Measurements from ENCODE around the gene CARNS1.

Gene CARNS1

GRCh38 chr11:67381244-67381972 is 34.1 kb upstream of the CARNS1 start:
- Histone ChIP-seq H3K23ac (ENCODE audit: low read depth, low read length, poor library complexity) (no peak overlapping the region), H3K18ac (ENCODE audit: low read length) (peak overlapping the region; percentile 9), H4K91ac (ENCODE audit: low read depth, low read length, poor library complexity) (no peak overlapping the region), H3K4me2 (ENCODE audit: insufficient read depth, low read length, poor library complexity, severe bottlenecking) (no peak overlapping the region), H3K27ac (replicated peaks; ENCODE audit: low read length) (no peak overlapping the region), H3K4me1 (ENCODE audit: control insufficient read depth in 2 of 2, insufficient read depth in 1 of 2, low read depth in 1 of 2, low read length in 2 of 2) (peaks cover 5 to 12% of the 10 kb centered on the region in 2 donors), H3K14ac (ENCODE audit: low read length) (no peak overlapping the region), H3K79me1 (ENCODE audit: low read depth, low read length) (no peaks in the 10 kb centered on the region), H3K4me3 (ENCODE audit: low read length in 2 of 2) (no peak overlapping the region), H3K4ac (ENCODE audit: low read length) (no peak overlapping the region), H3K9me3 (replicated peaks in 1 of 2; ENCODE audit: control insufficient read depth in 2 of 2, insufficient read depth in 1 of 2, low read depth in 1 of 2, low read length in 2 of 2) (no peaks in the 10 kb centered on the region), H2BK120ac (ENCODE audit: low read depth, low read length) (no peak overlapping the region), H2AFZ (ENCODE audit: low read length) (no peak overlapping the region), H2BK15ac (ENCODE audit: low read length) (no peak overlapping the region), H3K27me3 (ENCODE audit: control insufficient read depth in 3 of 3, insufficient read depth in 3 of 3, low read depth in 1 of 3, low read length in 3 of 3) (peaks cover 0 to 6% (median 0%) of the 10 kb centered on the region in 3 experiments), H3K9ac (ENCODE audit: low read depth, low read length, poor library complexity) (no peak overlapping the region), H3K36me3 (replicated peaks in 1 of 2; ENCODE audit: control insufficient read depth in 2 of 2, insufficient read depth in 2 of 2, low read length in 2 of 2) (no peaks in the 10 kb centered on the region), H2BK12ac (ENCODE audit: low read length) (no peak overlapping the region), H2BK5ac (ENCODE audit: low read length) (peak overlapping the region; percentile 3), H4K8ac (ENCODE audit: low read depth, low read length) (no peak overlapping the region), H2AK5ac (ENCODE audit: low read depth, low read length) (peak overlapping the region; percentile 60)
- no CpG with 5 or more reads among the region's 13 CpGs for WGBS, 2 donors (ENCODE audit: extremely low coverage in 2 of 2, insufficient read length in 2 of 2, insufficient replicate concordance in 1 of 2)
- DNase-seq (ENCODE audit: low spot score) = no peak

- no peaks in the 10 kb centered on the region for H3K79me1 ChIP-seq (ENCODE audit: low read depth, low read length)
- H3K36me3 ChIP-seq (replicated peaks in 1 of 2; ENCODE audit: control insufficient read depth in 2 of 2, insufficient read depth in 2 of 2, low read length in 2 of 2) = no peaks in the 10 kb centered on the region
- H2BK120ac ChIP-seq (ENCODE audit: low read depth, low read length) = no peak overlapping the region
- H2BK12ac ChIP-seq (ENCODE audit: low read length) = no peak overlapping the region
- no peak overlapping the region for H3K14ac ChIP-seq (ENCODE audit: low read length)
- no peaks in the 10 kb centered on the region for H3K9me3 ChIP-seq (replicated peaks in 1 of 2; ENCODE audit: control insufficient read depth in 2 of 2, insufficient read depth in 1 of 2, low read depth in 1 of 2, low read length in 2 of 2)
- H3K4me3 ChIP-seq (ENCODE audit: low read length in 2 of 2) = no peak overlapping the region
- no CpG with 5 or more reads among the region's 16 CpGs for WGBS, 2 donors (ENCODE audit: extremely low coverage in 2 of 2, insufficient read length in 2 of 2, insufficient replicate concordance in 1 of 2)
- H3K27ac ChIP-seq (replicated peaks; ENCODE audit: low read length) = no peak overlapping the region
- H2BK15ac ChIP-seq (ENCODE audit: low read length) = no peak overlapping the region
- H3K9ac ChIP-seq (ENCODE audit: low read depth, low read length, poor library complexity) = peak overlapping the region; percentile 67
- DNase-seq (ENCODE audit: low spot score) = peak; percentile 75
- H3K23ac ChIP-seq (ENCODE audit: low read depth, low read length, poor library complexity) = no peak overlapping the region
- no peak overlapping the region for H2BK5ac ChIP-seq (ENCODE audit: low read length)
- no peak overlapping the region for H4K8ac ChIP-seq (ENCODE audit: low read depth, low read length)
- H3K4me2 ChIP-seq (ENCODE audit: insufficient read depth, low read length, poor library complexity, severe bottlenecking) = no peak overlapping the region
- H2AK5ac ChIP-seq (ENCODE audit: low read depth, low read length) = no peak overlapping the region
- no peak overlapping the region for H3K4ac ChIP-seq (ENCODE audit: low read length)
- peaks cover 3 to 10% of the 10 kb centered on the region in 2 donors for H3K4me1 ChIP-seq (ENCODE audit: control insufficient read depth in 2 of 2, insufficient read depth in 1 of 2, low read depth in 1 of 2, low read length in 2 of 2)
- no peak overlapping the region for H3K18ac ChIP-seq (ENCODE audit: low read length)
- peaks cover 0 to 1% (median 0%) of the 10 kb centered on the region in 3 experiments for H3K27me3 ChIP-seq (ENCODE audit: control insufficient read depth in 3 of 3, insufficient read depth in 3 of 3, low read depth in 1 of 3, low read length in 3 of 3)
- H2AFZ ChIP-seq (ENCODE audit: low read length) = peak overlapping the region; percentile 47
- no peak overlapping the region for H4K91ac ChIP-seq (ENCODE audit: low read depth, low read length, poor library complexity)
Observed at GRCh38 chr11:67382276-67383136, 33.0 kb upstream of the CARNS1 start.

- no CpG with 5 or more reads among the region's 3 CpGs for WGBS, 2 donors (ENCODE audit: extremely low coverage in 2 of 2, insufficient read length in 2 of 2, insufficient replicate concordance in 1 of 2)
- Histone ChIP-seq H3K4me1 (ENCODE audit: control insufficient read depth in 2 of 2, insufficient read depth in 1 of 2, low read depth in 1 of 2, low read length in 2 of 2) (no peaks in the 10 kb centered on the region), H3K9ac (ENCODE audit: low read depth, low read length, poor library complexity) (no peak overlapping the region), H2BK12ac (ENCODE audit: low read length) (no peak overlapping the region), H3K23ac (ENCODE audit: low read depth, low read length, poor library complexity) (no peak overlapping the region), H4K8ac (ENCODE audit: low read depth, low read length) (no peak overlapping the region), H3K79me1 (ENCODE audit: low read depth, low read length) (no peaks in the 10 kb centered on the region), H2AK5ac (ENCODE audit: low read depth, low read length) (no peak overlapping the region), H2BK15ac (ENCODE audit: low read length) (no peak overlapping the region), H2BK5ac (ENCODE audit: low read length) (no peak overlapping the region), H3K18ac (ENCODE audit: low read length) (no peak overlapping the region), H4K91ac (ENCODE audit: low read depth, low read length, poor library complexity) (no peak overlapping the region), H3K4ac (ENCODE audit: low read length) (no peak overlapping the region), H3K27ac (replicated peaks; ENCODE audit: low read length) (no peak overlapping the region), H3K9me3 (replicated peaks in 1 of 2; ENCODE audit: control insufficient read depth in 2 of 2, insufficient read depth in 1 of 2, low read depth in 1 of 2, low read length in 2 of 2) (no peaks in the 10 kb centered on the region), H3K36me3 (replicated peaks in 1 of 2; ENCODE audit: control insufficient read depth in 2 of 2, insufficient read depth in 2 of 2, low read length in 2 of 2) (no peaks in the 10 kb centered on the region), H2BK120ac (ENCODE audit: low read depth, low read length) (no peak overlapping the region), H3K4me3 (ENCODE audit: low read length in 2 of 2) (no peak overlapping the region), H3K4me2 (ENCODE audit: insufficient read depth, low read length, poor library complexity, severe bottlenecking) (no peak overlapping the region), H3K27me3 (ENCODE audit: control insufficient read depth in 3 of 3, insufficient read depth in 3 of 3, low read depth in 1 of 3, low read length in 3 of 3) (no peaks in the 10 kb centered on the region), H3K14ac (ENCODE audit: low read length) (no peak overlapping the region), H2AFZ (ENCODE audit: low read length) (no peak overlapping the region)
- no peak for DNase-seq (ENCODE audit: low spot score)
Observed at GRCh38 chr11:67384851-67385366, 30.6 kb upstream of the CARNS1 start.

- Histone ChIP-seq H3K23ac (ENCODE audit: low read depth, low read length, poor library complexity) (peak overlapping the region; percentile 17), H3K9me3 (replicated peaks in 1 of 2; ENCODE audit: control insufficient read depth in 2 of 2, insufficient read depth in 1 of 2, low read depth in 1 of 2, low read length in 2 of 2) (no peaks in the 10 kb centered on the region), H3K4ac (ENCODE audit: low read length) (no peak overlapping the region), H3K4me1 (ENCODE audit: control insufficient read depth in 2 of 2, insufficient read depth in 1 of 2, low read depth in 1 of 2, low read length in 2 of 2) (no peaks in the 10 kb centered on the region), H3K9ac (ENCODE audit: low read depth, low read length, poor library complexity) (no peak overlapping the region), H3K4me3 (ENCODE audit: low read length in 2 of 2) (no peak overlapping the region), H4K91ac (ENCODE audit: low read depth, low read length, poor library complexity) (no peak overlapping the region), H3K14ac (ENCODE audit: low read length) (no peak overlapping the region), H3K36me3 (replicated peaks in 1 of 2; ENCODE audit: control insufficient read depth in 2 of 2, insufficient read depth in 2 of 2, low read length in 2 of 2) (no peaks in the 10 kb centered on the region), H2BK120ac (ENCODE audit: low read depth, low read length) (no peak overlapping the region), H3K27me3 (ENCODE audit: control insufficient read depth in 3 of 3, insufficient read depth in 3 of 3, low read depth in 1 of 3, low read length in 3 of 3) (no peaks in the 10 kb centered on the region), H2BK5ac (ENCODE audit: low read length) (no peak overlapping the region), H2BK15ac (ENCODE audit: low read length) (no peak overlapping the region), H4K8ac (ENCODE audit: low read depth, low read length) (no peak overlapping the region), H2AK5ac (ENCODE audit: low read depth, low read length) (no peak overlapping the region), H3K79me1 (ENCODE audit: low read depth, low read length) (peaks cover 2% of the 10 kb centered on the region), H2AFZ (ENCODE audit: low read length) (no peak overlapping the region), H3K18ac (ENCODE audit: low read length) (no peak overlapping the region), H2BK12ac (ENCODE audit: low read length) (no peak overlapping the region), H3K27ac (replicated peaks; ENCODE audit: low read length) (no peak overlapping the region), H3K4me2 (ENCODE audit: insufficient read depth, low read length, poor library complexity, severe bottlenecking) (no peak overlapping the region)
- WGBS, 2 donors (ENCODE audit: extremely low coverage in 2 of 2, insufficient read length in 2 of 2, insufficient replicate concordance in 1 of 2) = no CpG with 5 or more reads among the region's 9 CpGs
- DNase-seq (ENCODE audit: low spot score) = no peak
Observed at GRCh38 chr11:67387069-67387468, 28.4 kb upstream of the CARNS1 start.

Measured in neuronal stem cell (in vitro differentiated cells).